ENCODE results near the gene RFPL2. TPM values are rescaled to one million over a fixed set of nuclear protein-coding genes. Genes with fewer than 3 reads are reported as not detected.

Gene RFPL2
- total RNA-seq, 2 donors from 2014 or later: 22.1 to 23.7 TPM

DNA sequence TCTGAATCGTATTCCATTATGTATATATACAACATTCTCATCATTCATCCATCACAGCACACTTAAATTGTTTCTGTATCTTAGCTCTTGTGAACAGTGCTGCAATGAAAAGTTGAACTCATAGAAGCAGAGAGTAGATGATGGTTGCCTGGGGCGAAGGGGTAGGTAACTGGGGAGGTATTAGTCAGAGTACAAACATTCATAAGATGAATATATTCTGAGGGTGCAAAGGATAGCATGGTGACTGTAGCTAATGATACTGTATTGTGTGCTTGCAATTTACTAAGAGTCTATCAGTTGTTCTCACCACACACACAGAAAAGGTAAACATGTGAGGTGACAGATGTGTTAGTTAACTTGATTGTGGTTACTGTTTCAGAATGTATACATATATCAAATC is 12.6 kb upstream of the RFPL2 start:
- WGBS: 94% methylated on average over 2 of the region's 2 CpGs
- no peak overlapping the region for H3K27ac ChIP-seq
- no peaks in the 10 kb centered on the region for H3K27me3 ChIP-seq (replicated peaks; ENCODE audit: insufficient read depth)
- TF ChIP-seq POLR2A (IDR thresholded peaks at IDR 0.05) (no peak), POLR2AphosphoS5 (IDR thresholded peaks at IDR 0.05) (no peak)
- TF ChIP-seq, protein P1, sequence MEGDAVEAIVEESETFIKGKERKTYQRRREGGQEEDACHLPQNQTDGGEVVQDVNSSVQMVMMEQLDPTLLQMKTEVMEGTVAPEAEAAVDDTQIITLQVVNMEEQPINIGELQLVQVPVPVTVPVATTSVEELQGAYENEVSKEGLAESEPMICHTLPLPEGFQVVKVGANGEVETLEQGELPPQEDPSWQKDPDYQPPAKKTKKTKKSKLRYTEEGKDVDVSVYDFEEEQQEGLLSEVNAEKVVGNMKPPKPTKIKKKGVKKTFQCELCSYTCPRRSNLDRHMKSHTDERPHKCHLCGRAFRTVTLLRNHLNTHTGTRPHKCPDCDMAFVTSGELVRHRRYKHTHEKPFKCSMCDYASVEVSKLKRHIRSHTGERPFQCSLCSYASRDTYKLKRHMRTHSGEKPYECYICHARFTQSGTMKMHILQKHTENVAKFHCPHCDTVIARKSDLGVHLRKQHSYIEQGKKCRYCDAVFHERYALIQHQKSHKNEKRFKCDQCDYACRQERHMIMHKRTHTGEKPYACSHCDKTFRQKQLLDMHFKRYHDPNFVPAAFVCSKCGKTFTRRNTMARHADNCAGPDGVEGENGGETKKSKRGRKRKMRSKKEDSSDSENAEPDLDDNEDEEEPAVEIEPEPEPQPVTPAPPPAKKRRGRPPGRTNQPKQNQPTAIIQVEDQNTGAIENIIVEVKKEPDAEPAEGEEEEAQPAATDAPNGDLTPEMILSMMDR (IDR thresholded peaks at IDR 0.05): no peak
- no peaks in the 10 kb centered on the region for H3K4me1 ChIP-seq (replicated peaks)
- intact Hi-C loops (cut with DNase I): no loop called here
- H3K36me3 ChIP-seq: no peaks in the 10 kb centered on the region
- no peak for DNase-seq (ENCODE audit: low spot score)
- no peak overlapping the region for H3K4me3 ChIP-seq
- no peaks in the 10 kb centered on the region for H3K9me3 ChIP-seq

DNA sequence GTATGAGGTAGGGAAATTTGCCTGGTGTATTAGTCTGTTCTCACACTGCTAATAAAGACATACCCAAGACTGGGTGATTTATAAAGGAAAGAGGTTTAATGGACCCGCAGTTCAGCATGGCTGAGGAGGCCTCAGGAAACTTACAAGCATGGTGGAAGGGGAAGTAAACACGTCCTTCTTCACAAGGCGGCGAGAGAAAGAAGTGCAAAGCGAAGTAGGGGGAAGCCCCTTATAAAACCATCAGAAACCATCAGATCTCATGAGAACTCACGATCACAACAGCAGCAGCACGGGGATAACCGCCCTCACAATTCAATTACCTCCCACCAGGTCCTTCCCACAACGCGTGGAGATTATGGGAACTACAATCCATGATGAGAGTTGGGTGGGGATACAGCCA is 12.0 kb upstream of the RFPL2 start:
- no peak overlapping the region for H3K4me3 ChIP-seq
- 77% methylated on average over 10 of the region's 10 CpGs for WGBS
- DNase-seq (ENCODE audit: low spot score): no peak
- TF ChIP-seq POLR2A (IDR thresholded peaks at IDR 0.05) (no peak), POLR2AphosphoS5 (IDR thresholded peaks at IDR 0.05) (no peak)
- TF ChIP-seq, protein P1 (IDR thresholded peaks at IDR 0.05): no peak
- no peaks in the 10 kb centered on the region for H3K9me3 ChIP-seq
- H3K27me3 ChIP-seq (replicated peaks; ENCODE audit: insufficient read depth): no peaks in the 10 kb centered on the region
- H3K4me1 ChIP-seq (replicated peaks): no peaks in the 10 kb centered on the region
- H3K36me3 ChIP-seq: no peaks in the 10 kb centered on the region
- no peak overlapping the region for H3K27ac ChIP-seq
- intact Hi-C loops (cut with DNase I): no loop called here

DNA sequence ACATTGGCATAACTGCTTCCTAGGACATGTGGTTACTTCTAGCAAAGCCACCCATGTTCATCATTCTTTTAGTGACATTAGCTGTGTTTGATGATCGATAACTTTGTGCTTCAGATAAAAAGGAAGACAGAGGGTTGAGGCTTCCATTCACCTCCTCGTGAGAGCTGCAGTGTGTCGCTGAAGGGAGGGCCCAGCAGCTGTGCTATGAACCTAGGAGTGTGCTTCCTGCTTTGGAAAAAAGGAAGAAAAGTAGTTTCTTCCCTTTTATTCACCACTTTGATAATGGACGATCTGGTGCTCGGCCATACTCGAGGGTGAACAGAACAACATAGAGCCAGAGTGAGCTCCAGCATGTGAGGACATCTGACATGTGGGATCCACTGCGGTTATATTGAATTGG is 6.1 kb upstream of the RFPL2 start:
- TF ChIP-seq POLR2AphosphoS5 (IDR thresholded peaks at IDR 0.05): no peak
- TF ChIP-seq, protein P1 (IDR thresholded peaks at IDR 0.05): no peak
- TF ChIP-seq POLR2A (IDR thresholded peaks at IDR 0.05): no peak
- WGBS: 86% methylated on average over 7 of the region's 7 CpGs
- H3K27ac ChIP-seq: no peak overlapping the region
- no peak overlapping the region for H3K4me3 ChIP-seq
- no peak for DNase-seq (ENCODE audit: low spot score)
- H3K4me1 ChIP-seq (replicated peaks): peaks cover 3% of the 10 kb centered on the region
- H3K36me3 ChIP-seq: no peaks in the 10 kb centered on the region
- H3K9me3 ChIP-seq: no peaks in the 10 kb centered on the region
- intact Hi-C loops (cut with DNase I): no loop called here
- H3K27me3 ChIP-seq (replicated peaks; ENCODE audit: insufficient read depth): no peaks in the 10 kb centered on the region

DNA sequence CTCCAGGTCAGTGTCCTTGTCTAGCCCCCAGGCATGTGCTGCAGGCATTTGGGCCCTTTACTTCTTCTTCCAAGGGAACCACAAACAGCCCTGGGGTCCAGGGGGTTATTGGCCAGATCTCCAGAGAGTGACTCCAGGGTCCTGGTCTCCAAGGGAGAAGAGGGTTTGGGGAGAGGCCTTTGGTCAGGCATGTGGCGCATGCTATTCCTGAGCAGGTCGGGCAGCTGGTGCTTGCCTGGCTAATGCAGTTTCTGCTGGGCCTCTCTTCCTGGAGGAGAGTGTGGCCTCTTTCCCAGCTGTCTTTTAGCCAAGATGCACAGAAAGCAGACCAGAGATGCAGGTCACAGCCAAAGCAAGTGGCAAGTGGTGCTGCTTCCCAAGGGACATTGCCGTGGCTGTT is 3.8 kb upstream of the RFPL2 start:
- Histone ChIP-seq H3K4me3 (no peak overlapping the region), H3K27ac (no peak overlapping the region), H3K36me3 (no peaks in the 10 kb centered on the region), H3K27me3 (replicated peaks; ENCODE audit: insufficient read depth) (no peaks in the 10 kb centered on the region), H3K9me3 (no peaks in the 10 kb centered on the region), H3K4me1 (replicated peaks) (peaks cover 3% of the 10 kb centered on the region)
- WGBS: 90% methylated on average over 3 of the region's 3 CpGs
- DNase-seq (ENCODE audit: low spot score): no peak
- intact Hi-C loops (cut with DNase I): no loop called here
- TF ChIP-seq POLR2AphosphoS5 (IDR thresholded peaks at IDR 0.05) (no peak), POLR2A (IDR thresholded peaks at IDR 0.05) (no peak)
- TF ChIP-seq, protein P1 (IDR thresholded peaks at IDR 0.05): no peak

DNA sequence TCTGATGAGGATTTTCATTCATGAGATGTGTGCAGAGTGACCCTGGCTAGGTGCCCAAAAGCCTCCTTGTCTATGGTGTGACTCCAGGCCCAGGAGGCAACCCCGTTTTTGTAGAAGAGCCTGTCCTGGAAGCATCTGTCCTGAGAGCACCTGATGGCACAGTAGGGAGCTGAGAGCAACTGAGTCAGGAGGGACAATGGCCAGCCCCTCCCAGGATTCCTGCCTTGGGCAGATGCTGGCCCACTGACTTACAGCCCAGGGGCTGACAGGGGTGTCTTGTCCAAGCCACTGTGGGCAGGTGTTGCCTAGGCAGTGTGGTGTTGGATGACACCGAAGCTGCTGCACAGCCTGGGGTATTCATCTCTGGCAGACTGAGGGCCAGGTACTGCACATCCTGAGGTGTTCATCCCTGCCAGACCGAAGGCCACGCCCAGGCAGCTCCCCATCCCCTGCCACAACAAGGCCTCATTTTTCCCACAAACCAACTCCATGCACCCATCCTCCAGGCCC is 3.2 kb upstream of the RFPL2 start:
- no peaks in the 10 kb centered on the region for H3K27me3 ChIP-seq (replicated peaks; ENCODE audit: insufficient read depth)
- no peak overlapping the region for H3K4me3 ChIP-seq
- intact Hi-C loops (cut with DNase I): no loop called here
- H3K36me3 ChIP-seq: no peaks in the 10 kb centered on the region
- H3K4me1 ChIP-seq (replicated peaks): peaks cover 3% of the 10 kb centered on the region
- no peak for TF ChIP-seq POLR2A (IDR thresholded peaks at IDR 0.05)
- H3K27ac ChIP-seq: no peak overlapping the region
- DNase-seq (ENCODE audit: low spot score): no peak
- 74% methylated on average over 4 of the region's 4 CpGs for WGBS
- H3K9me3 ChIP-seq: no peaks in the 10 kb centered on the region

Measured in prostate gland (tissue), 2 donors.